NCI-H748 (cell line): ENCODE measurements around the gene HOXD13.

Source experiments
- DNase-seq: peaks from one replicate; lab custom pipeline; 2025; ENCODE audit not compliant: unreplicated experiment; lab: John Stamatoyannopoulos, UW

The HOXD13 gene

DNA sequence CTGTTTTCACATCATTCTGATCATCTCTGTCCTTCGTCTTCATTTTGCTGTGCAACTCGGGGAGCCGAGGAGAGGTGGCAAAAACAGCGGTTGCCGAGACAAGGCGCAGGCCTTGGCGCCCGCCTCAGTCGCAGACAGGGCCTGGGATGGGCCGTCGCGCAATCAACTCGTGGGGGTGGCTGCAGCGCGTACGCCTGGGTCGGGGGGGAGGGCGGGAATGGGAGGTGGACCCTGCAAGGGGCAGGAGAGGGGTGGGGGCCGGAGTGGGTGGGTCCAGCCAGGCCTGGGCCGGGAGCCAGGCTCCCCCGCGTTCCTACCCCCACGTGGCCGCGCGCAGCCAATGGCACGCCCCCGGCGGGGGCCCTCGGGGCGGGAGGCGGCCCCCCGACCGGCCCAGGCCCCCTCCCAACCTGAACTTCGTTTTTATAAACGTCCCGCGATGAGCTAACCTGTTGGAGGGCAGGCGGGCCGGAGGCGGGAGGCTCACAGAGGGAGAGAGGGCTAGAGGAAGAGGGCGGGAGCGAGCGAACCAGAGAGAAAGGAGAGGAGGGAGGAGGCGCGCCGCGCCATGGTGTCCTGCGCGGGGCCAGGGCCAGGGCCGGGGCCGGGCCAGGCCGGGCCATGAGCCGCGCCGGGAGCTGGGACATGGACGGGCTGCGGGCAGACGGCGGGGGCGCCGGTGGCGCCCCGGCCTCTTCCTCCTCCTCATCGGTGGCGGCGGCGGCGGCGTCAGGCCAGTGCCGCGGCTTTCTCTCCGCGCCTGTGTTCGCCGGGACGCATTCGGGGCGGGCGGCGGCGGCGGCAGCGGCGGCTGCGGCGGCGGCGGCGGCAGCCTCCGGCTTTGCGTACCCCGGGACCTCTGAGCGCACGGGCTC is at the start of gene HOXD13:
HOXD13 (plus strand) TSS at position 452 of the 875 bp plus-strand sequence; CDS start at position 622, 170 bp downstream.
- peak; percentile 34 for DNase-seq

DNA sequence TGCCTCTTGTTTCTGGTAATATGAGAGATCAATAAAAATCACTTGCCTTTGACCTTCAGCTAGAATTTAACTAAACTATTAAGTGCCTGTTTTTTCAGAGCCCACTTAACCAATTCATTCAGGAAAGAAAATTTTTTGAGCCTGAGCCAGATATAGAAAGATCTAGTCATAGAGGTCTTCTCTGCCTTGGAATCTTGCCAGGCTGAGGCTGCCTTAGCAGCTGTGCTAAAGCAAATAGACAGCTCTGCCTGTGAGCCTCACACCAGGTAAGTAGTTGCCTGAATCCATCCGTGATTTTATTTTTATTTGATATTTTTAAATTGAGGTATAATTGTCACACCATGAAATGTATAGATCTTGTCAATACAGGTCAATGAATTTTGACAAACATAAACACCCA is 36.1 kb upstream of the HOXD13 start:
- peak; percentile 99 for DNase-seq

DNA sequence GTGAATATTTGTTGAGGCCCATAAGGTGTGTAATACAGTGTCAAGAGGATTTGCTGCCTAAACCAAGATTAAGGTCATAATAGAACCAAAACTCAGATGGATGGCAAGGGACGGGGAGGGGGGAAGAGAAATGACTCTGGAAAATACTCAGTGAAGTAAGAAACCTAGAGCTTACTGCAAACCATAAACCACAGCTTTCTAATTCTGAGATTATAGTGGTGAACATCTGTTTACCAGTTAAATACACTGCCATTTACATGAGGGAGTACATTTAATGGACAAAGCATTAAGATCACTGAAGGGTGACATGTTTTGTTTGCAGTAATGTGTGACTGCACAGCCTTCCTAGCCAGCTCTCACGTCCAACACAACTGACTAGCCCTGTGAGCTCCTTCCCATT is 28.6 kb upstream of the HOXD13 start:
- DNase-seq, result peak; percentile 88

DNA sequence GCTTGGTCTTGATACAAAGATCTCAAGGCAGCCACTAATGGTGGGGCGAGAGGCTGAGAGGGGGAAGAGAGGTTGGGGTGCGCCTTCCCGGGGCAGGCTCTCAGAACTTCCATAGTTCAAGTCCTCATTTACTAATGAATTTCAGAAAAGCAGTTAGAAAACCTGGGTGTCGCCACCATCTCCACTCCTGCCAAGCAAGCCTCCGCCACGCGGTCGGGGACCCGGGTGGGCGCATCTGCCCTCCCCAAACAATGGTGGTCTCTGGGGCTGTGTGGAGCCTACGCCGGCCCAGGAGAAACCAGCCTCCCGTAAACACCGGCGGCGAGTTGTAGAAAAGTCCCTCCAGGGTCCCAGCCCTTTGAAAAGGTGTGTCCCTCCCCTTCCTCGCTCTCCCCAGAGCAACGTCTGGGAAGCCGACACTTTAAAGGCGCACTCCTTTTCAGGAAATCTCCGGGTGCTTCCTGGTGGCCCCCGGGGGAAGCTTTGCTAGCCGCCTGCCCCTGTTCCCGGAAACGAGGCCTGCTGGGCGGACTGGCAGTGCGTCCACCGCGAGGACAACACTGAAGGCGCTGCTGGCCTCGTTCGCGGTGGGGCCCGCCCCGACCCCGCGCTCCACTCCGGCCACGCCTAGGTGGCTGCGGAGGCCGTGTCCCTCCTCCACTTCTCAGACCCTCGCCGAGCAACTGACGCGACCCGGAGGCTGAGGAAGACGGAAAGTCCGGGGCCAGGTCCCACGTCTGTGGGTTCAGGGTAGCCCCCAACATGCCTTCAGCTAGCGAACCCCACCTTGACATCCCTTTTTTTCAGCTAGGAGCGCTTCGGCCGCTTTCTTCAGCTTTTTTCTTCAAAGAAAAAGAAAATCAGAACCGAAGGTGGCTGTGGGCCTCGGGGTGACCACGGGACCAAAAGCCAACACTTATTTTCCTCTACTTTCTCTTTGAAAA is 25.6 kb upstream of the HOXD13 start:
- no peak for DNase-seq

DNA sequence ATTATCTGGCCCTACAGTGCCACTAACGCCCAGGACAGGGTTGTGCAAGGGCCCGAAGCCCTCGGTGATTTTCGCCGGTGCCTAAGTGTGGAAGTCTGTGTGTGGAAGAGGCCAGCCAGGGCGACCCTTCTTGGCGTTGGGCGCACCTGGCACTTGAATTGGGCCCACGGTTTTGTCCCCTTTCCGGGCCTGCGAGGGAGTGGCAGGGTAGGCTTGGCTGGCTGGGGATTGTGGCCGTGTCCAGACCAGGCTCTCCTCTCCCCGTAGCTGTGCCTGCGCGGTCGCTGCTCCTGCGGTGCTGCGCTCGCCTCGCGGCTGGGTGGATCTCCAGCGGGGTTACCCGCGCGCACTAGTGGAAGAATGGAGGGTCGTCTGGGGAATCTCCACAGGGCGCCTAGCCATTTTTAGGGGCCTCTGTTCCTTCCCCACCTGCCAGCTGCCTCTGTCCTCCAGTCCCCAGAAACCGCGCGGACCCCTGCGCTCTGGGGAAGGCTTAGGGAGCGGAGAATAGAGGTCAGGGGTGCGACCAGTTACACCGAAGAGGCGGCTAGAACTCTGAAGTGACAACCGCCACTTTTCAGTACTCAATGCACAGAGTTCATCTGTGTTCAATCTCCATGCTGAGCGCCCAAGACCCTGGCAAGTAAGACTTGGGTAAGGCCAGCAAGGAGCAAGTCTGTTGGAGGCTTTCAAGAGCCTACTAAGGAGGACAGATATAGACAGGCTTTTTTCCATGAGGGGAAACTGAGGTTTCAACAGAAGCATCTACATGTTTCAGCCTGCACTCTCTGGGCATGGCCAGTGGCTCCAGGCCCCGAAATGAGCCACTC is 24.7 kb upstream of the HOXD13 start:
- no peak for DNase-seq

DNA sequence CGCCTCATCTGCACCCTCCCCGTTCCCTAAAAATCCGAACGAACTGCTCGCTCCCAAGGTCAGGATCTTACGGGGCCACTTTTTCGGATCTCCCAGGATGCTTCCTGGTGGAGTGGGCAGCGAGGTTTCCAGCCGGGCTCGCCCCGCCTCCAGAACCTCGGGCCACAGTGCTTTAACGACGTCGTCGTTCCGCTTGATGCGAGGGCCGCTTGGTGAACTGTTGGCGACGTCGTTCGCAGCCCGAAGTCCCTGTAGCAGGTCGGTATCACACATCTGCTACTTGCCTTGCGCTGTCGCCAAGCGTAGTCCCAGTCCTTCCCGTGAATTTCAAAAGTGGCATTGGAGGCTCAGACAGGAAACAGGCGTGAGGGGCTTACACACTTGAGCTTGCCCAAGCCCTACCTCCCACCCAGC is 24.1 kb upstream of the HOXD13 start:
- DNase-seq, result no peak

DNA sequence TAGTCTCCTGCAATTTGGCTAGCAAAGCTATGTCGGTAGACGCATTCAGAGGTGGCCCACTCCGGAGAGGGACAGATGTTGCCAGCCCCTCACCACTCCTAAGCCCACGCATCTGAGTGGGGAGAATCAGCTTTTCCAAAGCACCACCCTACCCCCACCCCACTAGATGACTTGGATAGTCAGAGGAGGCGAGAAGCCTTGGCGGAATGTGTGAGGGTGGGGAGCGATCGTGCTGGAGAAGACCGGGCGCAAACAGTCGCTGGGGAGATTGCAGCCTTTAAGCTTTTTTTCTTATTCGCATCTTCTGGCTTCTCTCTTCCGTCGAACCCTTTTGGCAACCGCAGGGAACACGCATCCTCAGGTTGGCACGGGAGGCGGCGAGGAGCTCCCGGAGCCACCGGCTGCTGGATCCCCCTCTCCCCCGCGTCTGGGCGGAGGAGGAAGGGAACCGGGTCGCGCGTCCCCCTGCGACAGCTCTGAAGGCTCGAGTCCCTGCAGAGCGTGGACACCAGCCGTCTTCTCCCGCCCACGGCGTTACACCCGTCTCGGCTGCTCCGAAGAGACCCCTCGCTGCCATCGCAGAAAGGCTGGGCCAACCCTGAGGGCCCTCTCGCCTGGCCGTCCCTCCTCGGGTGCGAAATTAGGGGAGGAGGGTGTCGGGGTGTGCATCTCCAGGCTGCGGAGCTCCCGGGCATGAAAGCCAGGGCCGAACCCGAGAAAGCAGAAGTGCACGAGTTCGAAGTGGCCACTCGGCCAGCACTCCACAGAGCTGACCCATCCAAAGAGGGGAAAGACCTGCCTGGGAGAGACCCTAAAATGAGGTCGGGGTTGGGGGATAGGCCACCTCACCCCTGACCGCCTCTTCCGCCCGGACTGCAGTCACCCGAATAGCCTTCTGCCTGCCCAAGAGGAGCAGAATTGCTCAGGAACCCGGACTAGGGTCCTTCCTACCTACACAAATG is 20.9 kb upstream of the HOXD13 start:
- DNase-seq, result no peak

DNA sequence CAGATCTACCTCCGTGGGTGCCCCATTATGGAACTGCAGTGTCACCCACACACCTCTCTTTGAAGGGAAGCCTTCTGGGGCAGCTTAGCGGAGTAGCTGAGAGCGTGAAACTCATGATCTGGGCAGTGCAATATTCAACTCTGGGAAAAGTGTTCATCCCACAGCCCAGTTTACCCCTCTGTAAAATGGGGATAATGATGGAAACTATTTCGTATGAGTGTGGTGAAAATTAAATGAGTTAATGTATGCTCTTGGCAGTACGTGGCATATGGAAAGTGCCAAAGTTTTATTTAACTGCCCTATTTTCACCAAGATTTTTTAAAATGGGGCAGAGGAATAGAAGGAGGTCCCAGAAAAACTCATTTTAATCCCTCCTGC is 20.2 kb upstream of the HOXD13 start:
- DNase-seq, result no peak

DNA sequence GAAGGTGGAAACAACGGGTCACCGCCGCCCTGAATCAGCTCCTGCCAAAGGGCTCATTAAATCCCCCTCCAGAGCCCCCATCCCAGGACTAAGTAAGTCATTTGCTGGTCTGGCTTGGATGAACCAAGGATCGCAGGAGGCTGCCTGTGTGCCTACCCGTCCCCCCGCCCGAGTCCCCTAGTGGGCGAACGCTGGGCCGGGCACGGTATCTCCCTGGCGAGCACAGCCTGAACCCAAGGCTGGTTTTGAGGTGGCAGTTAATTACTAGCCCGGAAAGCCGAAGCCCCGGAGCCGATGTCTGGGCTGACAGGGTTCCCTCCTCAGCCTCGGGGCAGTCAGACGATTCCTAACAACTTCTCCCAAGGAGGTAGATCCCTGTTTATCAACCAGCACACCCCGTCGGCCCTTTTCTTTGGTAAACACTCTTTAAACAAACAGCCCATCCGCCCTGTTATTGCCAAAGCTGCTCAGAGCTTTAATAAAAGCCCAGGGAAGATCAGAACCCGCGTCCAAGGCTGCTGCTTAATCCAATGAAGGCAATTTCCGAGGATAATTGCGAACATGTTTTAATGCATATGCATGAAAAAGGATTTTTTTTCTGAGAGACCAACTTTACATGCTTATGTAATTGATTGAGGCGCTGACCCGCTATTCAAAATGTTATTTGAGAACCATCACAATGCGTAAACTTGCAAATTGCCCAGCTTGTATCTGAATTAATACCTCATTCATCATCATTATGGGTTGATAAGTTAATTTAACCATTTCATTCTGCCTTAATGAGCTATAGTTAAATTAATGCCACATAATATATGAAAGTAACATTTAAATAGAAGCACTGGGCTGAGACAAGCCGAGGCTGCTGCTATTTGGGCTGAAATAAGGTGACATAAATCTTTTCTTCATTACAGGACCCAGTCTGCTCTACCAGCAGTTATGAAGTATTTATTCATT is 19.3 kb upstream of the HOXD13 start:
- peak; percentile 43 for DNase-seq

DNA sequence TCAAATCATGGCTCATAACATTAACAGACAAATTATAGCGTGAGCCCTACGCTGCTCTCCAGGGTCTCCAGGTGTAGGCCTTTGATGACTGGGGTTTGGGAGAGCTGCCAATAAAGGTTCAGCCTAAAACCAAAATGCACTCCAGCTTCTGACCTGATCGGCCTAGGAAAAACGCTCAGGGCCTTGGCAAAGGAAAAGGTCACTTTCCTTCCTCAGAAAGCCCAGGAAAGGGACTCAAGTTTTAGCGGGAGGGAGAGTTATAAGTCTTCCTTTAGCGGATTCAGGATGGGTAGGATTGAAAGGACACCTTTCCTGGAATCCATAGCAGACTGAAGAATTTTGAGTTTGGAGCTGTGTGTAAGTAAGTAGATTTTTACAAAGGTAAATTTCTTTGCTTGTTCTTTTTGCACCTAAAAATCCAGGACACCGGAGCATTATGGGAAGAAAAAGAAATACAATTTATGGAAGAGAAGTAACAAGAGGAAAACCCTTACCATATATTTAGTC is 17.5 kb upstream of the HOXD13 start:
- no peak for DNase-seq

DNA sequence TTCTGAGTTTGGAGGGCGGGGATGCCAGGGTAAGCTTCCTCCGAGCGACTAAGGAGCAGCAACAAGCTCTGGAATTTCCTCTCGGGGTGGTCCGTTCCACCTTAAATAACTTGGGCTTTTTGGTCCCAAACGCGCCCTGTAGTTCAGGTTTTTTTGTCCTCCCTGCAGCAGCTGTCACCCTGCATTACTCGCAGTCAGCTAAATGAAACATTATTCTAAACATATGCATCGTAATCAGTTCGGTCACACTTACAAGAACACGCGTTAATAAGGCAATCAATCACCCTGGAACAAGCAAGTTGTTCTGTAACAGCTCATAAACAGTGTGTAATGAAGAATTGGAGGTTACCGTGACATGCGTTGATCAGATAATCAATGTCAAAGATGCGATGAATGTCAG is 17.0 kb upstream of the HOXD13 start:
- no peak for DNase-seq

DNA sequence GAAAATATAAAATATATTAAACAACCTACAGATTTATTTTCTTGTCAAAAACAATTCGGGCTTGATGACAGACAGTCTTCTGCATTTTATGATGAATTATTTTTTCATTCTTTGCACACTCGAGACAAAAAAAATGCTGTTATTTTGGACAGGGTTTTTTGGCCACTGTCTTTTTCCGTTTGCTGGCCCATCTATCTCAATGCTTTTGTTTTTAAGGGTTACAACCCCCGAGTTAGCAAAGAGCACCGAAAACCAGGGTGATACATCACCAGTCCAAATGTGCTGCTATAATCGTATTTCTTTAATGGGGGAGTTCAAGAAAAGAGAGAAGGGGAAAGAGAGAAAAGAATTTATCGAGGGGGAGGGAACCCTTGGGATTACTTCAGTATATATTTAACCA is 16.5 kb upstream of the HOXD13 start:
- no peak for DNase-seq

DNA sequence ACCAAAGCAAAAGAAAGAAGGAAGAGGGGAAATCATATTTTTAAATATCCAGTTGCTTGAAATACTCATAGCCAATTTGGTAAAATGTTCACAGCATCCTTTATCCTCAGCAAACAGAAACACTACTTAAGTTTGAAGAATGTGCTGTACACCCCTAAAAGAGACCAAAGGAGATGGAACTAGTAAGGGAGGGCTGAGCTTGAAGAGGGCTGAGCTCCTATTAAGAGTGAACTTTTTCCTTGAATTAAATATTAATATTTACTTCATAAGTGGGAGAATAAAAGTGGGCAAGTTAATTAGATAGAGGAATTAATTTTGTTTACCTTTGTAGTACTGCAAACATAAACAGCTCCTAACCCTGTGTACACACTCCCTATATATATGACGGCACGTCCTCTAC is 15.7 kb upstream of the HOXD13 start:
- DNase-seq, result no peak

DNA sequence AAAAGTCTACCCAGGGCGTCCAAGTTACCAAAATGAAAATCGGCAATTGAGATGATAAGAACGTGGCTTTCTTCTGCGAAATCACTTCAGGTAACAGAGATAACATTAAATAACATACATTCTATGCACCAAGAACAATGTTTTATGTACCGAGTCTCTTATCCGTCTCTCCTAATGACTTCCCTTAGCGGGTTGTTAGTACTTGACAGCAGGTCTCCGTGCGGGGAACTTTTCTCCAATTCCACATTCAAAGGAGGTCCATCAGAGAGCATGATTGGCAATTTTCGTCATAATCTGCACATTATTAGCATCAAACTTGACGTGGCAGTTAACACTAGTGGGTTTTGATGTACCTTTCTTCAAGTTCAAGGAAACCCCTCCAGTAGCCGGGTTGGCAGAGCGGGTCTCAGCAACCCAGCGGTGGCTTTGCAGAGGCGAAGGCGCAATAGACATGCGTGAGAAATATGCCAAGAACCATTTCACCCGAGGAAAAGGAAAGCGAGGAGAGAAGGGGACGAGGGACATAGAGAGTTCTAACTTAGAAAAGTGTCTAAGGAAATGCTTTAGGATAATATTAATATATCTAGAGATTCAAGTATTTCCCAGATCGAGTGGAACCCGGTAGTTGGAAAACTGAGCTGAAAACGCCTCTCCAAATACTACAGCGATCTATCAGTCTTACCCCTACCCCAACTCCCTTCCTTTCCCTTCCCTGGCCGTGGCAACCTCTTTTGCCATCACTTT is 13.8 kb upstream of the HOXD13 start:
- peak; percentile 55 for DNase-seq

DNA sequence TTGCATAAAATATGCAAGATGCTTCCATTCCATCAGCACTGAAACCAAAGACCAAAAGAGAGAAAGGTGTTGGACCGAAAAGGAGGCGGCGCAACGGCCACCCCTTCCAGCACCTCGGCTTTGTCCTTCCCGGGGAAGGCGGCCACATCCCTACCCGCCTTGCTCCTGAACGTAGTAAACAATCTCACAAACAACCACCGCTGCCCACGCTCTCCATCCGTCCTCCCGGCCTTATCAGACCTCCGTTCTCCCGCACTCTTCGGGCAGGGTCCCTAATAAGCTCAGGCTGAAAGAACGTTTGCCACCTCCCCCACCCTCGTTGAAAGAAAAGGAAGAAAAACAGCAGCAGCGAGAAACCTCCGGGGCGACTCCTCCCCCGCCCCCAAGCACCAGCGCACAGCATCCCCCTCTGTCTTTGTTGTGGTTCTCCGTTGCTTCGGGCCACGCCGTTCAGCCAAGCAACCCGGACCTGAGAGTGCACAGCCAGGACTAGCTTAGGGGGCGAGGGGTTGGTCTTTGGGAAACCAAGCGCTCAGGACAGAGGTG is 13.2 kb upstream of the HOXD13 start:
- DNase-seq, result peak; percentile 83

DNA sequence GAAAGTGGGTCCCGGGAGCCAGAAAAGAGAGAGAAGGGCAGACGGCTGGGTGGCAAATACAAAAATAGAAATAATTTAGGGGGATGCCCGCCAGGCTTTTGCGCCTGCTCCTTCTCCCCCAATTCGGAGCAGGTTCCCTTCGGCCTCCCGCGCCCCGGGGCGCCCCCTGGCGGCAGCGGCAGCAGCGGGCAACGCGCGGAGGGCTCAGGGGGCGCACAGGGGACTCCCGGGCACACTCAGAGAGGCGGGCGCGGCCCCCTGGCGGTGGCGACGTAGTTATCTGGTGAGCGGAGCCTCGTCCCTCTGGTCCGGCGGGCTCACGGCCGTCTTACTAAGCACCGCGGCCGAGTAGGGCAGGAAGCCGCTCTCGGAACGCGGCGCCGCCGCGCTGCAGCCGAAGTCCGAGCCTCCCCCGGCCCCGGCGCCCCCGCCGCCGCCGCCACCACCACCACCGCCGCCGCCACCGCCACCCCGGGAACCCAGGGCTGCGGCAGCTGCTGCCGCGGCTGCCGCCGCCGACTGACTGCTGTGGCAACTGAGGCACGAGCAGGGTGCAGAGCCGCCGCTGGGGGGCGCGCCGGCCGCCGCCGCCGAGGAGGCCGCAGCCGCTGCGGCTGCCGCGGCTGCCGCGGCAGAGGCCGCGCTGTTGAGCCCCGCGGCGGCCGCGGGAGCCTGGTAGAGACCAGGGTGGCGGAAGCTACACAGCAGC is 12.5 kb upstream of the HOXD13 start:
- peak; percentile 94 for DNase-seq
